Tibial artery (tissue), 4 donors: ENCODE results near the gene VRK2.

ENCODE experiments used
- DNase-seq, 2 donors: peaks; one replicate each; pipeline ENCODE4 v3.0.0-alpha.2; 2019
- H3K27ac ChIP-seq, 2 donors: fragments of 200-600 bp; sonication (generic) in 1 of 2; 1 replicate in 1 of 2; 2 replicates in 1 of 2; pipeline ENCODE4 v1.5.1; 2018 to 2019; ENCODE audit warnings: mild to moderate bottlenecking in 1 of 2
- H3K27me3 ChIP-seq, 2 donors: fragments of 200-600 bp; sonication (generic) in 1 of 2; one replicate each; pipeline versions ENCODE4 v1.5.1 to v1.6.0; 2016 to 2019
- H3K36me3 ChIP-seq, 3 donors: fragments of 200-600 bp; sonication (generic) in 2 of 3; one replicate each; pipeline ENCODE4 v1.5.1; 2016 to 2019; ENCODE audit warnings: mild to moderate bottlenecking in 2 of 3
- H3K4me1 ChIP-seq, 4 donors: fragments of 200-600 bp; sonication (generic) in 2 of 4; 1 replicate in 3 of 4; 2 replicates in 1 of 4; pipeline ENCODE4 v1.5.1; 2016 to 2019
- H3K4me3 ChIP-seq, 2 donors: fragments of 200-600 bp; sonication (generic) in 1 of 2; 1 replicate in 1 of 2; 2 replicates in 1 of 2; pipeline ENCODE4 v1.5.1; 2018 to 2019; ENCODE audit warnings: mild to moderate bottlenecking in 2 of 2
- H3K9me3 ChIP-seq, 3 donors: fragments of 200-600 bp; sonication (generic) in 1 of 3; one replicate each; pipeline ENCODE4 v1.5.1; 2016 to 2019
- intact Hi-C: fragments of 100-400 bp; cut with DNase I; formaldehyde crosslinking; loops from one replicate; pipeline ENCODE4 v1.15.0; 2023; ENCODE audit warnings: low total_unique reads
- TF ChIP-seq, protein P1 (sequence below), 2 experiments: fragments of 200-600 bp in 1 of 2; fragments of 450-650 bp in 1 of 2; IDR thresholded peaks; one replicate each; pipeline ENCODE4 v1.5.1; 2017 to 2019; ENCODE audit warnings: antibody characterized with exemption in 2 of 2, mild to moderate bottlenecking in 1 of 2, moderate library complexity in 1 of 2

VRK2 gene

DNA sequence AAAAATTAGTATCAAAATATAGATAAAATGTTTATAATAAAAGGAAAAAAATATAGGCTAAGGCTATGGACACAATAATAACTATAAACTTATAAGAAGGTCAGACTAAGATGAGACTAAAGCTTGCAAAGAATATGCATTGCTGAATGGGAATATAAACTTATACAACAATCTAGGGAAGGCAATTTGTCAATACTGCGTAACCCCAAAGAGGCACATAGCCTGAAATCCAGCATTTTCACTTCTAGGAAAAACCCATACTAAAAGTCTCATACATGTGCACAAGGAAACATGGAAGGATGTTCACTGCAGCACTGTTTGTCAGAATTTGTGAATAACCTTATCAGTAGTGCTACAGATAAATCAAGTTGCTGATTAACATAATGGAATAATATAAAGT lies 149.1 kb downstream of the VRK2 start:
- TF ChIP-seq, protein P1, sequence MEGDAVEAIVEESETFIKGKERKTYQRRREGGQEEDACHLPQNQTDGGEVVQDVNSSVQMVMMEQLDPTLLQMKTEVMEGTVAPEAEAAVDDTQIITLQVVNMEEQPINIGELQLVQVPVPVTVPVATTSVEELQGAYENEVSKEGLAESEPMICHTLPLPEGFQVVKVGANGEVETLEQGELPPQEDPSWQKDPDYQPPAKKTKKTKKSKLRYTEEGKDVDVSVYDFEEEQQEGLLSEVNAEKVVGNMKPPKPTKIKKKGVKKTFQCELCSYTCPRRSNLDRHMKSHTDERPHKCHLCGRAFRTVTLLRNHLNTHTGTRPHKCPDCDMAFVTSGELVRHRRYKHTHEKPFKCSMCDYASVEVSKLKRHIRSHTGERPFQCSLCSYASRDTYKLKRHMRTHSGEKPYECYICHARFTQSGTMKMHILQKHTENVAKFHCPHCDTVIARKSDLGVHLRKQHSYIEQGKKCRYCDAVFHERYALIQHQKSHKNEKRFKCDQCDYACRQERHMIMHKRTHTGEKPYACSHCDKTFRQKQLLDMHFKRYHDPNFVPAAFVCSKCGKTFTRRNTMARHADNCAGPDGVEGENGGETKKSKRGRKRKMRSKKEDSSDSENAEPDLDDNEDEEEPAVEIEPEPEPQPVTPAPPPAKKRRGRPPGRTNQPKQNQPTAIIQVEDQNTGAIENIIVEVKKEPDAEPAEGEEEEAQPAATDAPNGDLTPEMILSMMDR (IDR thresholded peaks at IDR 0.05) = no peak
- Histone ChIP-seq H3K4me1 (no peaks in the 10 kb centered on the region), H3K27ac (no peak overlapping the region), H3K27me3 (no peaks in the 10 kb centered on the region), H3K9me3 (no peaks in the 10 kb centered on the region), H3K36me3 (peaks cover 3 to 8% (median 4%) of the 10 kb centered on the region in 3 donors), H3K4me3 (no peak overlapping the region)
- DNase-seq = no peak
- intact Hi-C loops = no loop called here

DNA sequence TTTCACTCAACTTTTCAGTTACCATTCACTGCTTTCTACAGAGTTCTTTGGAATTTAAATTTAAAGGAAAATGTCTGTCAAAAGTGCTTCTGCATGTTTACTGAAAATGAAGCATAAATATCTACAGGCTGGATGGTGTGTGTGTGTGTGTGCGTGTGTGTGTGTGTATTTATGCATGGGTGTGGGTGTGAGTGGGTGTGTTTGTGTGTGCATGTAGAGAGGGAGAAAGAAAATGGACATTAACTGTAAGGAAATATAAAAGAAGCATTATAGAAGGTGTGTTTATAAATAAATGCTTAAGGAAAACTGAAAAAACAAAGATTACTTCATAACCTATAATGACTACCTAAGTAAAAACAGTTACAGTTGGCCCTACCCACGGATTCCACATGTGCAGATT lies 151.3 kb downstream of the VRK2 start:
- no peaks in the 10 kb centered on the region for H3K4me1 ChIP-seq
- no peaks in the 10 kb centered on the region for H3K9me3 ChIP-seq
- H3K27me3 ChIP-seq = no peaks in the 10 kb centered on the region
- no peak overlapping the region for H3K4me3 ChIP-seq
- no peak for DNase-seq
- H3K27ac ChIP-seq = no peak overlapping the region
- intact Hi-C loops = no loop called here
- peaks cover 3 to 8% (median 4%) of the 10 kb centered on the region in 3 donors for H3K36me3 ChIP-seq
- TF ChIP-seq, protein P1 (IDR thresholded peaks at IDR 0.05) = no peak

DNA sequence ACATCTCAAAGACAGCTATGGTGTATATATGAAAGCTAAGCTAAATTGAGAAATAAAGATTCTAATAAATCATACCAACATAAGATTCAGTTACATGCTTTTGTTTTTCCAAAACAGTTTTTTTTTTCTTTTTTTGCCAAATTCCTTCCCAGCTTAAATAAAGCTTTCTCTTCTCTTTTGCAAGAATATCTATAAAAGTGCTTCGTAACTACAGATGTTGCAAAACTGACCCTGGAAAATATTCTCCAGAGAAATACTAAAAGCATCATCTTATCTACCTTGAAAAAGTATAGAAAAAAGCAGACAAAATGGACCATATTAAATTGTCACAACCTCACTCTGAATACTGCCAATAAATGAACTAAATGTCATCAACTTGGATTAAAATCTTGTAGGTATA lies 155.8 kb downstream of the VRK2 start:
- no peaks in the 10 kb centered on the region for H3K27me3 ChIP-seq
- H3K27ac ChIP-seq = no peak overlapping the region
- no peaks in the 10 kb centered on the region for H3K9me3 ChIP-seq
- intact Hi-C loops = no loop called here
- TF ChIP-seq, protein P1 (IDR thresholded peaks at IDR 0.05) = no peak
- H3K4me3 ChIP-seq = no peak overlapping the region
- no peaks in the 10 kb centered on the region for H3K4me1 ChIP-seq
- H3K36me3 ChIP-seq = peaks cover 3 to 8% (median 4%) of the 10 kb centered on the region in 3 donors
- DNase-seq = no peak

DNA sequence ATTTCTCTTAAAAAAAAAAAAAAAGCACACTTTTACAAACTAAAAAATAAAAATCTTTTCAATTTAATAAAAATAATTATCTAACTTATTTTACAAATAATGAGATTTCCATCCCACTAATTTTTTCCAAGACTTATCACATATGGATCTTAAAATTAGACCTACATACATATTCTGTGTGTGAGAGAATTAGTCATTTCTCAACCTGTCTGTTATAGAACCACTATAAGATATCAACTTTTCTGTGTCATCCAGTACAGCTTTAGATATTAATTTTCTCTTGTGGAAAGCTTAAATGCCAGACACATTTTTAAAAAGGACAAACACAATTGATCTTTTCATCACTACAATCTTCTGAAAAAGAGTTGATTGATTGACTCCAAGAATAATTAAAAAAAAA lies 156.4 kb downstream of the VRK2 start:
- no peaks in the 10 kb centered on the region for H3K4me1 ChIP-seq
- no peaks in the 10 kb centered on the region for H3K27me3 ChIP-seq
- H3K36me3 ChIP-seq = peaks cover 0 to 4% (median 3%) of the 10 kb centered on the region in 3 donors
- H3K27ac ChIP-seq = no peak overlapping the region
- TF ChIP-seq, protein P1 (IDR thresholded peaks at IDR 0.05) = no peak
- no peaks in the 10 kb centered on the region for H3K9me3 ChIP-seq
- DNase-seq = no peak
- intact Hi-C loops = no loop called here
- no peak overlapping the region for H3K4me3 ChIP-seq

DNA sequence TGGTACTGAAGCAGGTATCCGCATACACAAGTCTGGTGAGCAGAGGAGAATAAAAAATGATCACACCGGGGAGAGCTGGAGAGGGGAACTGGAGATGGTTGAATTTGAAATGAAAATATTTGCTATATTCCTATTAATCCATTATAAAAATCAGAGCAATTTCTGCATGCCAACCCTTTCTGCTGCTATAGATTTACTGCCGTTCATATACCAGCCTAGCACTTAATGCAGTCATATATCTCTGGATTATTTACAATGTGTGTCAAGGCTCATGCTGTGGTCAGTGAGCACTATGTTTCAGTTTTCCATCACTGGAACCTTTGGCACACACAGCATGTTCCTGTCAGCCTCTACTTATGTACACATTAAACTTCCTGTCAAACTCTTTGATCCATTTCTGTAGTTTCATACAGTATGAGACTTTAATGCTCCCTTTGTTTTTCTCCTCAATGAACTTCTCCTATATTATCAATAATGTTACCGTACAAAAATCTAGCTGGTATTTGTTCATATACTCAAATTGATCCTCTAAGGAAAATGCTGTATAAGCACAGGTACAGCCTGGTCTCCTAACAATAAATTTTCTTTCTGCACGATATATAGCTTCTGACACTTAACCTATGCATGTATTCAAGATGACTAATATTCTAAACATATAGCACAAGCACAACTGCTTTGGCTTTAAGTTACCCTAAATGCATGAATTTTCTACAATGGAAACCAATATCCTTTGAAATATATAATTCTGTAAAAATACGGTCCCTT lies 157.8 kb downstream of the VRK2 start:
- H3K36me3 ChIP-seq = no peaks in the 10 kb centered on the region
- TF ChIP-seq, protein P1 (IDR thresholded peaks at IDR 0.05) = no peak
- H3K4me3 ChIP-seq = no peak overlapping the region
- no peak overlapping the region for H3K27ac ChIP-seq
- H3K27me3 ChIP-seq = no peaks in the 10 kb centered on the region
- H3K4me1 ChIP-seq = no peaks in the 10 kb centered on the region
- H3K9me3 ChIP-seq = no peaks in the 10 kb centered on the region
- no peak for DNase-seq
- intact Hi-C loops = no loop called here
